ENCODE results near the gene VPS51. TPM values are rescaled to one million over a fixed set of nuclear protein-coding genes. Genes with fewer than 3 reads are reported as not detected.
A peak's percentile ranks its signal among the peaks of the same experiment; 100 is the strongest.

Gene VPS51
- total and polyA plus RNA-seq, 9 of the 15 experiments (the other 6 are each of a cell fraction or from before 2014, with no cell fraction given): 1.8 to 143 (median 46.8) TPM

- TF ChIP-seq GMEB1 (CRISPR knock-in tag; IDR thresholded peaks at IDR 0.05) (peak; percentile 85), NEUROD1 (IDR thresholded peaks at IDR 0.05; ENCODE audit: borderline replicate concordance, low read depth, low read length, partially characterized antibody) (peak; percentile 52), ZNF586 (CRISPR knock-in tag; conservative IDR thresholded peaks at IDR 0.05) (no peak), ZBTB49 (CRISPR knock-in tag; IDR thresholded peaks at IDR 0.05; ENCODE audit: borderline replicate concordance) (no peak), RBM22 (IDR thresholded peaks at IDR 0.05; ENCODE audit: low read depth, low read length, poor library complexity, severe bottlenecking) (no peak), ZNF77 (CRISPR knock-in tag; IDR thresholded peaks at IDR 0.05) (no peak), NELFE (IDR thresholded peaks at IDR 0.05; ENCODE audit: insufficient read depth, insufficient read length) (no peak), ZNF57 (CRISPR knock-in tag; IDR thresholded peaks at IDR 0.05) (no peak), NONO (IDR thresholded peaks at IDR 0.05; ENCODE audit: low read depth in 2 of 2, low read length in 1 of 2) (peak in 1 of 2 experiments; percentile 58; a peak in 1 of 4 replicates), ZNF384 (IDR thresholded peaks at IDR 0.05; ENCODE audit: low read depth, low read length) (peak; percentile 47; the same call in 1 of the 2 replicates), ATF6 (CRISPR knock-in tag; IDR thresholded peaks at IDR 0.05) (peak; percentile 97), RBFOX2 (IDR thresholded peaks at IDR 0.05; ENCODE audit: low read depth, low read length) (peak; percentile 97), THAP12 (CRISPR knock-in tag; IDR thresholded peaks at IDR 0.05) (peak; percentile 69; the same call in 1 of the 2 replicates), CXXC5 (CRISPR knock-in tag; IDR thresholded peaks at IDR 0.05) (peak; percentile 96), NR2C1 (IDR thresholded peaks at IDR 0.05) (peak; percentile 78), NR2C1 (tag; IDR thresholded peaks at IDR 0.05) (peak; percentile 75), RNF2 (IDR thresholded peaks at IDR 0.05) (peak; percentile 17; the same call in 1 of the 2 replicates)
Measured at GRCh38 chr11:65083834-65084597, 12.0 kb upstream of the VPS51 start, which contains the start of the genes CDCA5 and ZFPL1 (continued).

Data from K562 (cell line).